HG02884 (cell line): ENCODE data around the gene ADGRL2.
"Not testable (repeated sequence)": the region's sequence is repeated elsewhere in the genome, so short reads cannot be mapped to it uniquely, and the experiment has no call there.

Source experiments
- ATAC-seq: cut with Tn5 transposase; IDR thresholded peaks from one replicate; pipeline ENCODE4 v1.9.1; 2021; ENCODE audit warnings: mild to moderate bottlenecking, moderate library complexity; ENCODE audit not compliant: unreplicated experiment

The ADGRL2 gene

GRCh38 chr1:81846630-81847029, 45.9 kb downstream of the ADGRL2 start:
- ATAC-seq = no peak

DNA sequence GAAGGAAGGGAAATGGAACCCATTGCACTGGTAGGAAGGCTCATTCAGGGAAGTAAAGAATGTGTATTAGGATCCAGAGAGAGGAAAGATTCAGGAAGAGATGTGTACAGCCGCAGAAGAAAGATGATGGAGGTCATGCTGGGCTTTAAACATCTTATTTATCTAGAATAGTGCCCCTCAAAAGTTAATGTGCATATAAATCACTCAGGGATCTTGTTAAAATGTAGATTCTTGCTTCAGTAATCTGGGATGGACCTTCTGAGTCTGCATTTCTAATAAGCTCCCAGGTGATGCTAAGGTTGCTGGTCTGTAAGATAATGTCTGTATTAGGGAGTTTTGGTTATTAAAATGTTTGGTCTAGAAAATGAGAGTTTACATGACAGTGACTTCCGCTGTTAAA, 46.3 kb downstream of the ADGRL2 start:
- ATAC-seq = no peak

- no peak for ATAC-seq
These were observed 48.3 kb downstream of the ADGRL2 start for GRCh38 chr1:81848880-81849682.

DNA sequence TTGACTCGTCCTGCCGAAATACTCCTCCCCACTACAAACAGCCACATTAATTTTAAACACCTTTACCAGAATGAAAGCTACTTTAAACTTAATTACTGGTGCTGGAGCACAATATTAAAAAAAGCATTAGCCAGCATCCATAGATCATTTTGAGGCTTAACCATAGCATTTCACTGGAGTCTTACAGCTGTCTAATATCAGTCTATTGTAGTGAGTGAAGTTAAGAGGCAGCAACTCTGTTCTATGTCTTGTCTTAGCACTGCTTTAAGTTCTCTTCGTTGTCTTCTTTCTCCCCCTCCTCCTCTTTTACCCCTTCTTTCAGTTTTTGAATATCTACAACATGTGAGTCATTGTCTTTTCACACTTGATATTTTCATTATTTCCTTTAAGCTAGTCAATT, 49.3 kb downstream of the ADGRL2 start:
- ATAC-seq = no peak

DNA sequence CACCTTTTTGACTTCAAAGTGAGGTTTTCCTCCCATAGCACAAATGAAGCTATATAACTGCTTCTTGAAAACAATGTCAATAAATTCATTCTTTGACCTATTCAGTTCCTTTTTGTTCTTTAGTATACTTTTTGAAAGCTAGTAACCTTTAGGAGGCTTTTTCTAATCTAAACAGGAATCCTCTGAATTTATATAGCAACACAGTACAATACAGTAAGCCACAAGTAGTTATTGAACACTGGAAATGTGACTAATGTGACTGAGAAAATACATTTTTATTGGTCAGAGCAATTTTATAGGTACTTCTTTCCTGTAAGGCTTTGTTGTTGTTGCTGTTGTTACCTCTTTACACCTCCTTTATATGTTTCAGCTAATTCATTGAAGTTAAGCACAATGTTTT, 49.8 kb downstream of the ADGRL2 start:
- ATAC-seq = no peak

DNA sequence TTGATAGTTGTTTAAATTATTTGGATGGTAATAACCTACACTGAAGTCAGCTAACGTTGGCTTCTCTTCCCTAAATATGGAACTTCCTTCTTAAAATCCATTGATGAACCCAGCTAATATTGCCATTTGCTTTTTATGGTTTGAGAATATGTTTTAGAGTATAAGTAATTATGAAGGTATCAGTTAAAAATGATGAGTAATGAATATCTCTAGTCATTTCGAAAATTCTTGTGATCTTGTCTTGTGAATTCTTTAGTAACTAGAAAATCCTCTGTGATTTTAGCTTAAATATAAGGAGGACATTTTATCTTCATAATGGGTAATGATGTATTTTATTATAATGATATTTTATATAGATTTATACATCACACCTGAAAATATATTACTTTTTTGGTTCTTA, 50.5 kb downstream of the ADGRL2 start:
- no peak for ATAC-seq

DNA sequence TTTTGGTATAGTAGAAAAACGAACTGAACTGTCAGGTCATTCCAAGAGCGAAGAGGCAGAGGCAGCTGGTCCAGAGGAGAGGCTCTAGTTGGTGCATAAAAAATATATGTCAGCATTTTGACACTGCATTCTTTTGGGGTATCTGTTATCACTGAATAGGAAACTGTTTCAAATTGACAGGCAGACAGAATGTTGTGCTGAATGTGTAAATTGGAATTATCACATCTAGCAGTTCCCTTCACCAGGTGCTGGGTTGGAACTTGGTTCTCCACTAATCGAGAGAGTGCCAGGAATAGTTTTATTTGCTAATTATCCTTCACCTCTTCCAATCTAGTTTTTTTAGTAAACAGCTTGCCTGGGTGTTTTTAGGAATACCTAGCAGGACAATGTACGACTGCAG, 52.2 kb downstream of the ADGRL2 start:
- ATAC-seq = no peak

DNA sequence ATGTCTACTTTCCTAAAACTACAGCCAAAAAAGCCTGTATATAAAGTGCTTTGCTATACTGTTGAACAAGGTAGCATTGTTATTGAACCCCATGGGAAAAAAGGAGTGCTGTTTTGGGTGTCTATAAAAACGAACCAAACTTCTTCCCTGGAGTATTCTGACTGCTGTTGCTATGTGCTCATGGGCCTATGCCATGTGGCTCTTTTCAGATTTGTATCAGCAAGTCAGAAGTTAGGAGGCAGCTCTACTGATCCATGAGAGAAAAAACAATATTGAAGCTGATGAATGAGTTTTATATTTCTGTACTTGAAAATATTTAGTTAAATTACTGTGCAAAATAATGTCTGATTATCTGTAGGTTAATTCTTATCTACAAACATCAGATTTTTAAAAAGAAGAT, 66.5 kb downstream of the ADGRL2 start:
- ATAC-seq = no peak

GRCh38 chr1:81869307-81869706, 68.6 kb downstream of the ADGRL2 start:
- no peak for ATAC-seq

DNA sequence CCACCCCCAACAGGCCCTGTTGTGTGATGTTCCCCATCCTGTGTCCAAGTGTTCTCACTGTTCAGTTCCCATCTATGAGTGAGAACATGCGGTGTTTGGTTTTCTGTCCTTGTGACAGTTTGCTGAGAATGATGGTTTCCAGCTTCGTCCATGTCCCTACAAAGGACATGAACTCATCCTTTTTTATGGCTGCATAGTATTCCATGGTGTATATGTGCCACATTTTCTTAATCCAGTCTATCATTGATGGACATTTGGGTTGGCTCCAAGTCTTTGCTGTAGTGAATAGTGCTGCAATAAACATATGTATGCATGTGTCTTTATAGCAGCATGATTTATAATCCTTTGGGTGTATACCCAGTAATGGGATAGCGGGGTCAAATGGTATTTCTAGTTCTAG, 70.4 kb downstream of the ADGRL2 start:
- not testable (repeated sequence) for ATAC-seq

DNA sequence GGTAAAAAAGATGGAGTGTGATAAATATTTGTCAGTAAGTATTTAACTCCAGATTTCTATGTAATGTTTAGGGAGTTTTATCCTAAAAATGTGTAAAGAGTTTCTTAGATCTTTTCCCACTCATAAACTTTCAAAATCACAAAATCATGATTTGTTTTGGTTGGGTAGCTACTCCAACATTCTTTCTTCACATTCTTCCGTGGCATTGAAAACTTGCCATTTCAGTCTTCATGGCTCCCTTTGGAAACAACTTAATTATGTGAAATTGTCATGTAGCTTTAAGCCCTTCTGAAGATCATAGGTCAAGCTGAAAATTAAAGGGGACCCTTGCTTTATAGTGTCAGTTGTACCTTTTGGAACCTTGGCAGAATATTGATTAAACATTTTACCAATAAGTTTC, 73.2 kb downstream of the ADGRL2 start:
- ATAC-seq = no peak

GRCh38 chr1:81874461-81874860, 73.7 kb downstream of the ADGRL2 start:
- no peak for ATAC-seq

GRCh38 chr1:81874940-81875339, 74.2 kb downstream of the ADGRL2 start:
- ATAC-seq = no peak

DNA sequence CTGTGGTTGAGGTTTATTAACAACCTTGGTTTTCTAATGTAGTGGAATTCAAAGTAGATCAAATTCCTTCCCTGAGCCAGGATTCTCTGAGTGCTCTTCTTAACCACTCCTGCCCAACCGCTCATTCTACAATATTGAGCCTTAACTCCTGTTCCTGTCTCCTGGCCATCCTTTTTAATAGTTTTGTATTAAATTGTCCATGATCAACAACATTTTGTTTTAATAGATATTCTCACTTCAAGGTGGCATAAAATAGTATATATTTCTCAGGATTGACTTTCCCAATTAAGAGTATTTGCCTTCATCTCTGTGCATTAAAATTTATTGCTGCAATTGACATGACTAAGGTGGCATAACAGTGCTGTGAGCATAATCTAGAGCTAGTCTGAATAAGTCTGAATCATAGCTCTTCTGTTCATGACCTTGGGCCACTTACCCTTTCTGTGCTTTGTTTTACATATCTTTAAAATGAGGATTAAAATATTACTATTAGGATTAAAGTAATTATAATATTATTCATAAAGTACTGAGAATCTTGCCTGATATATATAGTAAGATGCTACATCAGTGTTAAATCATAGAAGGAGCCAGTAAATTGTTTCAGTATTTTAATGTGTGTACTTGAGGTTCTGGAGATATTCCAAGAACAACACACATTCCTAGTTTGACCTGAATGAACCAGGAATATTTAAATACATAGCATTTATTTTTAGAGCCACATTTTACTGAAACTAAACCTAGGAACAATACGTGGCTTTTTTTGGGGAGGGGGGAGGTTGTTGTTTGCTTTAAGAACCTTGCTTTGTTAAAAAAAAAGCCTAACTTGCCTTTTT, 76.4 kb downstream of the ADGRL2 start:
- no peak for ATAC-seq

DNA sequence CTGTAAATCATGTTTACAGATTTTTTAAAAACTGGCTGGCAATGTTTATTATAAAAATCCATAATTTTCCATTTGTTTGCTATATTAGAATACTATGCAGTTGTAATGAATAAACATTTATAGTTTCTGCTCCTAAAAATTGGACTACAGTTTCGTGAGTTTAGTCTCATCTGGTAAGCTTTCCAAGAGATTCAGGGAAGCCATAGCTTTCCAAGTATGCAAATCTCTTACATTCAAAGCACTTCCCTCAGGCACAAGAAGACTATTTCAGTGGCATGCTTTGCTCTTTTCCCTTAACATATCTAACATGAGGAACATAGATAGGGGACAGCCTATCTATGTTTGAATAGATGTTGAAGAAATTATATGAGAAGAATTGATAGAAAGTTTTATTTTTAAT, 77.2 kb downstream of the ADGRL2 start:
- ATAC-seq = no peak

- ATAC-seq = no peak
These were observed 77.8 kb downstream of the ADGRL2 start for GRCh38 chr1:81878538-81878937.

DNA sequence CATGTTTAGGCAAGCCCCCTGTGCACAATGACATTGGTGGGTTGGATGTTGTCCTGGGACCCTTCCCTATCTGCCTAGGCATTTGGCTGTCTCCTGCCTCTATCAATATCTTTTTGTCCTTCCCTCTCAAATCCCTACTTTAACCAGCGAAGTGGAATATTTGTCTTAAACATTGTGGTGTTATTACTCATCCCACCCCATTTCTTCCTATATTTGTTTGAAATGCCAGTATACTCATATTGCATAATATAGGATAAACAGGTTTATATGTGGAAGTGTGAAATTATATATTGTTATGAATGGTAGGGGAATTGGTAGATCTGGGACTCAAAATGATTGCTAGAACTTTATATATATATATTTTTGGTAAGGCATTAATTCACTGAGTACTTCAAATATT, 80.0 kb downstream of the ADGRL2 start:
- ATAC-seq = no peak

GRCh38 chr1:81885291-81885690, 84.6 kb downstream of the ADGRL2 start:
- no peak for ATAC-seq

- ATAC-seq = not testable (repeated sequence)
These were observed 85.6 kb downstream of the ADGRL2 start for GRCh38 chr1:81886292-81886691.

DNA sequence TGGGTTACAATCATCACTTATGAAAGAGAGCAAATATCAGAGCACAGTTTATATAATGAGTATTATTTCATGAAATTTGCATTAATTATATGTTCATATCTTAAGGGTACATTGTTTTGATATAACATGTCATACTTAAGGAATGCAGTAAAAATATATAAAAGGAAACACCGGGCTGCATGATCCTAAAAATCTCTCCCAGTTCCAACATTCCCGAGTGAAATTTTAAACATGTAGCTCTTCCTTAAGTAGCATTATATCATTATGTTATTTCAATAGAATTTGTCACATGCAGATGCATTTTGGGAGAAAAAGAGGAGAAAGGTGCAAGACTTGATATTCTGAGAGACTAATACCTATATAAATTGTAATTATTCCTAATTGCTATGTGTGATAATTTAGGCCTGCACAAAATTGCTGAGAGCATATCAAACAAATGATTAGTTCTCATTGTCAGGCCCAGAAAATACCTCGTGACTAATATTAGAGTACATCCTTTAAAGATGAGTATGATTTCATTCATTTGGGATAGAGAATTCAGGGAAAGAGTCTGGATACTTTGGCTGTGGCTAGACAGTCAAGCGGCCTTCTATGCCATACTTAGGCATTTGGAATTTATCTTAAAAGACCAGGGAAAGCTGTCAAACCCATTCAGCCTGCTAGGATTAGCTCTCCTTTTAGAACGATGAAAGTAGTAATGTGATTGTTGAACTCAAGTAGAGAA, 86.8 kb downstream of the ADGRL2 start:
- ATAC-seq = no peak

DNA sequence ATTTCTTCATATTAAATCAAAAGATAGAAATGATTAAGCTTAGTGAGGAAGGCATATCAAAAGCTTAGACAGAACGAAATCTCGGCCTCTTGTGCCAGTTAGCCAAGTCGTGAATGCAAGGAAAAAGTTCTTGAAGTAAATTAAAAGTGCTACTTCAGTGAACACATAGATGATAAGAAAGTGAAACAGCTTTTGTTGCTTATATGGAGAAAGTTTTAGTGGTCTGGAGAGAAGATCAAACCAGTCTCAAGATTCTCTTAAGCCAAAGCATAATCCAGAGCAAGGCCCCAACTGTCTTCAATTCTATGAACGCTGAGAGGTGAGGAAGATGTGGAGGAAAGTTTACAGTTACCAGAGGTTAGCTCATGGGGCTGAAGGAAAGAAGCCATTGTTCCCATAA, 88.4 kb downstream of the ADGRL2 start:
- ATAC-seq = no peak

- no peak for ATAC-seq
These were observed 94.1 kb downstream of the ADGRL2 start for GRCh38 chr1:81894867-81895266.
